TTC549 (cell line): ENCODE data around the gene ALDH1A3.

Experiments
- FAIRE-seq: peaks from 2 replicates; lab custom pipeline; 2012; peaks lifted over from hg19 to GRCh38; lab: Jason Lieb, UNC

The ALDH1A3 gene

GRCh38 chr15:100902436-100903167 lies 23.0 kb downstream of the ALDH1A3 start:
- FAIRE-seq, result no peak

GRCh38 chr15:100903168-100903554 lies 23.5 kb downstream of the ALDH1A3 start:
- no peak for FAIRE-seq

- no peak for FAIRE-seq
Measured at GRCh38 chr15:100905850-100906249, 26.2 kb downstream of the ALDH1A3 start.

DNA sequence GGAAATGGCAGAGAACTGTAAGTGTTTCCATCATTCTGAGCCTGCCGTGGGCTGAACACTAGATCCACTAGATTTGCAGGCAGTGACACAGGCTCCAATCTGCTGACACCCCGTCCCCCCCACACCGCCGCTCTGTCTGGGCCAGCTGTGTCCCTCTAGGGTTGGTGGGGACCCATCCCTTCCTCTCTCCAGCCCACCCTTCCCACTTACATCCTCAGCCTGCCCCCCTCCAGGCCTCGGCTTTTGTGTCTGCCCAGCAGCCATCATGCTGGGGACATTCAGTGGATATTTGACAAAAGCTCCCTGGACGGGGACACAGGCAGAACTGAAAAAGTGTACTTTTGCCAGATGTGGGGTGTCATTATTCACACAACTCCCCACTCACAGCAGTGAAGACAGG lies 28.8 kb downstream of the ALDH1A3 start:
- no peak for FAIRE-seq

DNA sequence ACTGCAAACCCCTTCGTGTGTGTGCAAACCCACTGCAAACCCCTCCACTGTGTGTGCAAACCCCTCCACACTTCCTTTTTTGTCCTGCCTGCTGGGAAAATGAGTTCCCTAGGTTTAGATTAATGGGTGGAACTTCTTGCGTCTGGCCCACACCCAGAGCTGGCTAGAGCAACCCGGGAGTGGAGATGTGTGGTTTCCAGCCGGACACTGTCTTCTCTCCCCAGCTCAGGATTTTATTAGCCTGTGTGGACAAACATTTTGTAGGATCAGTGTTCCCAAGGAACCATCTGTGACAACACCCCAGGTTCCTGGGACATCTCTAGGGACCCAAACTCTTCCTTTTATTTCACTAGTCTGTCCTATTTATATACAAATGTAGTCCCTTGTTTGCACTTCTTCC lies 29.9 kb downstream of the ALDH1A3 start:
- no peak for FAIRE-seq

GRCh38 chr15:100909989-100910955 lies 30.6 kb downstream of the ALDH1A3 start:
- FAIRE-seq, result no peak

- no peak for FAIRE-seq
Measured at GRCh38 chr15:100911086-100911485, 31.5 kb downstream of the ALDH1A3 start.

DNA sequence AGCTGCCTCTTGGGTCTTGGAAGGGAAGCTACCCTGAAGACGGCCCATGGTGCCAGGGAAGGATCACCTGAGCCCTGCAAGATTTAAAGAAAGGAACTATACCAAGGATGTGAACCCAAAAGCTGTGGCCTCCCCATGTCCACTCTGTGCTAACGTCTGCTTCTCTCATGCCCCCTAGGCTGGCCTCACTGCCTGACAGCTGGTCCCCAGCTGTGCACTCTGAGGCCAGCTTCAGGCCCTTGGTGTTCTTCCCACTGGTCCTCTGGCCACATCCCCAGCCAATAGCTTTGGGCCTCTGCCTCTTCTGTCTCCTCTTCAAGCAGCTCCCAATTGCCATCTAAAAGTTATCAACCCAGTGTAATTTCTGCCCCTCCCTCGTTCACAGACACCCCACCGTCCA lies 34.3 kb downstream of the ALDH1A3 start:
- no peak for FAIRE-seq

DNA sequence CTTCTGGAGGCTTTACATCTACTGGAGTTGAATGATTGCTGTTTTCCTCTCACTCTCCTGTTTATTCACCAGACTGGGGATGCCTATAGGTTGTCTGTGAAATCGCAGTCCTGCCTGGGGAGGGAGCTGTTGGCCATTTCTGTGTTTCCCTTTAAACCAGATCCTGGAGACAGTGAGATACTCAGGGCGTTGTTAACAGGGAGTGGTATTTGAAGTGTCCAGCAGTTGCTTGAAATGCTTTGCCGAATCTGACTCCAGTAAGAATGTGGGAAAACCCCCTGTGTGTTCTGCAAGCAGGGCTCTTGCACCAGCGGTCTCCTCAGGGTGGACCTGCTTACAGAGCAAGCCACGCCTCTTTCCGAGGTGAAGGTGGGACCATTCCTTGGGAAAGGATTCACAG lies 35.2 kb downstream of the ALDH1A3 start:
- FAIRE-seq, result no peak

DNA sequence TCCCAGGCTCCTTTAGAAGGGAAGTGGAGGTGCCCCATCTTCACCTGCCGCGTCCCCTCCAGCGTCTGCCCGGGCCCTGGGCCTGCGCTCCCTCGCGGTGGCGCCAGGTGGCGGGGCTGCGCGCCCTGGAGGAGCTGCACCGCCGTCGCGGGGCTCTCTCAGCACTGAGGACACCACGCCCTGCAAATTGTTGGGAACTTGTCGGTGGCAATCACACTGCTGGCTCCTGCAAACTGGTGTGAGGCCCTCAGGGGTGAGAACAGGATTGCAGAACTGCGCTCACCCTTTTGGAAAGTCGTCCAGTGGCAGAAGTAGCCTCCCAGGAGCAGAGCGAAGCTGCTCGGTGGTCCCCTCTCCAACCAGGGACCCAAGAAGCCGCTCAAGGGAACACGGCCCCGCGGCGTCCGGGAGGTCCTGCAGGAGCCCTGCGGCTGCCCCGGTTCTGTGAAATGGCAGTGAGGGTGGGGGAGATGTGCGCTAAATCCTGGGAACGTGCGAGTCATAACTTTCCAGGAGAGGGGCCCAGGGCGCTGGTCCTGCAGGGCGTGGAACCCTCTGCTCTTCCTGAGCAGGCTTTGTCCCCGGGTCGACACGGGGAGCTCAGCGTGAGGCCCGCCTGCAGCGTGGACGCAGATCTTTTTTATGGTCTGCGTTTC lies 38.5 kb downstream of the ALDH1A3 start:
- no peak for FAIRE-seq

GRCh38 chr15:100918690-100919480 lies 39.3 kb downstream of the ALDH1A3 start, which contains the start of gene LRRK1:
Gene LRRK1 (plus strand): TSS chr15:100919357. CDS start chr15:100924633, 5,276 bp downstream.
- no peak for FAIRE-seq

- no peak for FAIRE-seq
Measured at GRCh38 chr15:100919481-100920405, 40.1 kb downstream of the ALDH1A3 start.

DNA sequence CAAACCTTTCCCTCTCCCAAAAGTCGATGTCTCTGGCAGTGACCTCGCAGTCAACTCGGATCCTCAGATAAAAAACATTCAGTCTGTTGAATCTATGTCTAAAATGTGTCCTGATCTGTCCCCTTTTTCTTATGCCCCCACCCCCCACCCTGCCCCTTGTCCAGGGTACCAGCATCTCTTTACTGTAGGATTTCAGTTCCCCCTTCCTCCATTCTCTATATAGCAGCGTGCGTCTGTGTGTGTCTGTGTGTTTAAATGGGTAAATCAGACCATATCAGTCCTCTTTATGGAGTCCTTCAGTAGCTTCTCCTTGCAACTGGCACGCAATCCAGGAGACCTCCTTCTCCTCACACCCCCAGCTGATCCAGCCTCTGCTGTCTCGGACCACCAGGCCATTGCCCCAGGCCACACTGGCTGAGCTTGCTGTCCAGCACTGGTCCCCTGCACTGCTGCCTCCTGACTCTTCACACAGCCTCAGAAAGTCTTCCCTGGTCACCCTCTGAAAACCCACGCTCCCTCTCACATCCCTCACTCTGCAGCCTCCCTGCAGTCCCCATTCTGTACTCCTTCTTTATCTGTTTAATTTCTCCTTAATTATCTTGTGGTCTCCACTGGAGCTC lies 41.0 kb downstream of the ALDH1A3 start:
- no peak for FAIRE-seq

- no peak for FAIRE-seq
Measured at GRCh38 chr15:100922192-100923040, 42.8 kb downstream of the ALDH1A3 start.

DNA sequence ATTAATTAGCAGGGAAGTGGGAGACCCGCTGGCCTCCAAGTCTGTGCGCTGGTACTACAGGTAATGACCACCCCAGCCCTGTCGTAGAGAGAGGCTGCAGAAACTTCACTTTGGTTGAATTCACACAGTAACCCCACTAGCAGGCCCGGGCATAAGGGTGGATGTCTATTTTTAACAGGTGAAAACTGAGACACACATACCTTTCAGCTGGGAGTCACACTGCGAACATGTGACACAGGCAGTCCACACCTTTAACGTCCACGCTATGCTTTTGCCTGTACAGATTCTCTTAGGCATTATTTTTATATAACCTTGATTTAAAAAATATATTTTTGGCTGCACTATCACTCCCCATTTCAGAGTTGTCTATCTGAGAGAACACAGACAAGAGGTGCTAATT lies 43.4 kb downstream of the ALDH1A3 start:
- no peak for FAIRE-seq

GRCh38 chr15:100923902-100924301 lies 44.3 kb downstream of the ALDH1A3 start:
- FAIRE-seq, result no peak

DNA sequence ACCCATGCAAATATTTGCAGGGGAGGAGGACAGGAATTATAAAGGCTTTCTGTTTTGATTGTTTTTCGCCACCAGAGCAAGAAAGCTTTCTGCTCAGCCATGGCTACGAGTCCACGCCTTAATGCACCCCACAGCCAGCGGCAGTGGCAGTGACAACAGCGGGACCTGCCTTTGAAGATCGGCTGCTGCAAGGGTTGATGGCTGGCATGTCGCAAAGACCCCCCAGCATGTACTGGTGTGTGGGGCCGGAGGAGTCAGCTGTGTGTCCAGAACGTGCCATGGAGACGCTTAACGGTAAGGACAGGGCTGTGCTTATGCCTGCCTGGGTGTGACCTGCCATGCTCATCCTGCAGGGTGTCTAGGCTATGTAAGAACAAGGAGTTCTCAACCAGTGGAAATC lies 44.8 kb downstream of the ALDH1A3 start:
- FAIRE-seq, result no peak

GRCh38 chr15:100925480-100925879 lies 45.8 kb downstream of the ALDH1A3 start:
- FAIRE-seq, result no peak

- no peak for FAIRE-seq
Measured at GRCh38 chr15:100926258-100926657, 46.6 kb downstream of the ALDH1A3 start.
